A549 (cell line): Measurements from ENCODE around the gene PINK1. TPM values are rescaled to one million over a fixed set of nuclear protein-coding genes. Genes with fewer than 3 reads are reported as not detected.

ENCODE experiments used
- ATAC-seq, 2 experiments: fragments of 200-7000 bp in 1 of 2; fragments of >200 bp in 1 of 2; cut with Nextera tagmentation in 1 of 2; cut with Tn5 transposase in 1 of 2; 3 replicates each; pipeline versions ENCODE4 v1.8.0 to v1.9.1; 2018 to 2020; ENCODE audit warnings: mild to moderate bottlenecking in 1 of 2, moderate library complexity in 1 of 2
- CTCF ChIA-PET: fragments of 300-600 bp; sonication (Branson Sonifier 250); formaldehyde crosslinking; extraction: SDS; loops from one replicate; lab custom pipeline; 2021; ENCODE audit warnings: antibody characterized with exemption, inconsistent platforms; lab: Yijun Ruan, JAX
- POLR2A ChIA-PET: fragments of 350-600 bp; formaldehyde crosslinking; extraction: SDS; loops from one replicate; lab custom pipeline; 2021; ENCODE audit warnings: antibody characterized with exemption, inconsistent platforms; lab: Yijun Ruan, JAX
- DNase-seq, 2 experiments: peaks; one replicate each; pipeline versions ENCODE4 v3.0.0 to v3.0.0-alpha.2; 2011 to 2016; ENCODE audit warnings: low read depth in 1 of 2, low spot score in 1 of 2
- FAIRE-seq: peaks from 2 replicates; lab custom pipeline; 2011; peaks lifted over from hg19 to GRCh38; lab: Jason Lieb, UNC
- H3K27ac ChIP-seq, 2 experiments: fragments of >200 bp; sonication (Bioruptor Twin); formaldehyde crosslinking; 3 replicates each; pipeline ENCODE4 v1.5.1; 2016 to 2017
- H3K4me1 ChIP-seq: fragments of >200 bp; sonication (Bioruptor Twin); formaldehyde crosslinking; 3 replicates; pipeline ENCODE4 v1.6.1; 2016
- H3K4me2 ChIP-seq: fragments of >200 bp; sonication (Bioruptor Twin); formaldehyde crosslinking; 3 replicates; pipeline ENCODE4 v1.6.1; 2016
- H3K4me3 ChIP-seq: fragments of >200 bp; sonication (Bioruptor Twin); formaldehyde crosslinking; 3 replicates; pipeline ENCODE4 v1.5.1; 2016
- H3K9me3 ChIP-seq: fragments of >200 bp; sonication (Bioruptor Twin); formaldehyde crosslinking; 3 replicates; pipeline ENCODE4 v1.6.1; 2016
- BCL3 ChIP-seq: fragments of >200 bp; sonication (Bioruptor Twin); formaldehyde crosslinking; IDR thresholded peaks from 3 replicates; pipeline ENCODE4 v1.6.1; 2016
- CBX8 ChIP-seq: fragments of 200-600 bp; sonication (generic); IDR thresholded peaks from 2 replicates; pipeline ENCODE4 v1.6.1; 2016
- CEBPB ChIP-seq, 2 experiments: fragments of >200 bp in 1 of 2; sonication (Bioruptor Twin) in 1 of 2; formaldehyde crosslinking in 1 of 2; IDR thresholded peaks; 2 replicates each; pipeline ENCODE4 v1.6.1; 2012 to 2016
- CHD4 ChIP-seq: fragments of 200-600 bp; sonication (generic); IDR thresholded peaks from 2 replicates; pipeline ENCODE4 v1.6.1; 2016; ENCODE audit warnings: antibody characterized with exemption, mild to moderate bottlenecking, borderline replicate concordance
- E2F6 ChIP-seq: IDR thresholded peaks from 2 replicates; pipeline ENCODE4 v1.6.1; 2012; ENCODE audit warnings: low read depth, borderline replicate concordance
- ESRRA ChIP-seq: fragments of 150-350 bp; IDR thresholded peaks from 2 replicates; pipeline ENCODE4 v1.6.1; 2014; ENCODE audit warnings: mild to moderate bottlenecking, low read length, borderline replicate concordance
- FOSB ChIP-seq: fragments of 250-450 bp; sonication (Bioruptor Pico); IDR thresholded peaks from 2 replicates; pipeline ENCODE4 v1.5.0; 2020; ENCODE audit warnings: mild to moderate bottlenecking, moderate library complexity
- GATA3 ChIP-seq: IDR thresholded peaks from 2 replicates; pipeline ENCODE4 v1.6.1; 2012; ENCODE audit warnings: borderline replicate concordance
- HDAC2 ChIP-seq: fragments of 200-600 bp; sonication (generic); IDR thresholded peaks from 2 replicates; pipeline ENCODE4 v1.6.1; 2016
- HEYL ChIP-seq: fragments of 250-450 bp; sonication (Bioruptor Pico); IDR thresholded peaks from 2 replicates; pipeline ENCODE4 v1.8.0; 2021; ENCODE audit warnings: mild to moderate bottlenecking, moderate library complexity
- HMGXB4 ChIP-seq: fragments of 250-450 bp; sonication (Bioruptor Pico); IDR thresholded peaks from 2 replicates; pipeline ENCODE4 v1.5.0; 2021; ENCODE audit warnings: mild to moderate bottlenecking, moderate library complexity, borderline replicate concordance
- JUN ChIP-seq, 2 experiments: fragments of >200 bp; sonication (Bioruptor Twin); formaldehyde crosslinking; IDR thresholded peaks; 2 replicates in 1 of 2; 3 replicates in 1 of 2; pipeline ENCODE4 v1.6.1; 2016 to 2017
- KDM1A ChIP-seq: fragments of 200-600 bp; sonication (generic); IDR thresholded peaks from 2 replicates; pipeline ENCODE4 v1.6.1; 2016; ENCODE audit warnings: low read depth, mild to moderate bottlenecking
- PHF8 ChIP-seq: fragments of 200-600 bp; sonication (generic); IDR thresholded peaks from 2 replicates; pipeline ENCODE4 v1.6.1; 2016; ENCODE audit warnings: low read depth, mild to moderate bottlenecking, antibody characterized with exemption, moderate library complexity, borderline replicate concordance
- POLR2A ChIP-seq: IDR thresholded peaks from 2 replicates; pipeline ENCODE4 v1.6.1; 2012; ENCODE audit warnings: mild to moderate bottlenecking, low read length
- POLR2AphosphoS2 ChIP-seq: conservative IDR thresholded peaks from 2 replicates; pipeline ENCODE4 v1.6.1; 2012; ENCODE audit warnings: low read length, improper control_type of control experiment, inconsistent platforms
- RAD21 ChIP-seq, 2 experiments: fragments of >200 bp in 1 of 2; sonication (Bioruptor Twin) in 1 of 2; formaldehyde crosslinking in 1 of 2; IDR thresholded peaks in 1 of 2; conservative IDR thresholded peaks in 1 of 2; 2 replicates in 1 of 2; 3 replicates in 1 of 2; pipeline ENCODE4 v1.6.1; 2012 to 2018; ENCODE audit warnings: inconsistent platforms in 1 of 2
- RARB ChIP-seq: fragments of 250-450 bp; sonication (Bioruptor Pico); IDR thresholded peaks from 2 replicates; pipeline ENCODE4 v1.8.0; 2021; ENCODE audit warnings: mild to moderate bottlenecking, moderate library complexity
- RCOR1 ChIP-seq: fragments of 150-350 bp; IDR thresholded peaks from 2 replicates; pipeline ENCODE4 v1.6.1; 2014; ENCODE audit warnings: antibody characterized with exemption, low read length, low read depth
- RFX5 ChIP-seq: fragments of 450-650 bp; IDR thresholded peaks from 2 replicates; pipeline ENCODE4 v1.7.1; 2014; ENCODE audit warnings: antibody characterized with exemption, mild to moderate bottlenecking, moderate library complexity
- RNF2 ChIP-seq: fragments of 200-600 bp; sonication (generic); IDR thresholded peaks from 2 replicates; pipeline ENCODE4 v1.6.1; 2016; ENCODE audit warnings: low read depth, mild to moderate bottlenecking, antibody characterized with exemption, moderate library complexity, borderline replicate concordance
- ZSCAN20 ChIP-seq: fragments of 250-450 bp; sonication (Bioruptor Pico); IDR thresholded peaks from 2 replicates; pipeline ENCODE4 v1.8.0; 2022; ENCODE audit warnings: mild to moderate bottlenecking, moderate library complexity
- WGBS: methylation state at CpG from one replicate; pipeline ENCODE4 v1.1.6; 2017; ENCODE audit errors: missing lambda C conversion rate; 5-methylcytosine and 5-hydroxymethylcytosine counted together
- polyA plus RNA-seq, 4 experiments: library from polyadenylated mRNA; depleted of rRNA in 3 of 4; stranded (reverse); fragments of >200 nt; fragmentation: RNase III in 1 of 4; extraction: RNeasy Plus Mini Kit Qiagen cat#74134 plus additional on column Dnase treatment in 1 of 4; gene quantifications; 2 replicates in 3 of 4; 3 replicates in 1 of 4; pipeline ENCODE4 v1.2.3, GENCODE V29; 2011 to 2017
- TF ChIP-seq, protein P1 (sequence below): fragments of >200 bp; sonication (Bioruptor Twin); formaldehyde crosslinking; IDR thresholded peaks from 3 replicates; pipeline ENCODE4 v1.5.1; 2016

Gene PINK1
- polyA plus RNA-seq, 2 of the 4 experiments (the other 2 are of a cell fraction) = 18.9 to 51.4 TPM

DNA sequence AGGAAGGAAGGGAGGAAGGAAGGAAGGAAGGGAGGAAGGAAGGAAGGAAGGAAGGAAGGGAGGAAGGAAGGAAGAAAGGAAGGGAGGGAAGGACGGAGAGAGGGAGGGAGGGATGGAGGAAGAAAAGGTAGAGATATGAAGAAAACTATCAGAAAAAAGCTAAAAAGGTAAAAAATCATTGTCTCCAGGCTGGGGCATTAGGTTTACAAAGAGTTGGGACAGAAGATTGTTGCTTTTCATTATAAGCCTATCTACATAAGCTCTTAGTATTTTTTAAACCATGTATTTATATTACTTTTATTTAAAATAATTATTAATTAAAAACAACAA is 7.2 kb upstream of the PINK1 start (continued):
- TF ChIP-seq, protein P1, sequence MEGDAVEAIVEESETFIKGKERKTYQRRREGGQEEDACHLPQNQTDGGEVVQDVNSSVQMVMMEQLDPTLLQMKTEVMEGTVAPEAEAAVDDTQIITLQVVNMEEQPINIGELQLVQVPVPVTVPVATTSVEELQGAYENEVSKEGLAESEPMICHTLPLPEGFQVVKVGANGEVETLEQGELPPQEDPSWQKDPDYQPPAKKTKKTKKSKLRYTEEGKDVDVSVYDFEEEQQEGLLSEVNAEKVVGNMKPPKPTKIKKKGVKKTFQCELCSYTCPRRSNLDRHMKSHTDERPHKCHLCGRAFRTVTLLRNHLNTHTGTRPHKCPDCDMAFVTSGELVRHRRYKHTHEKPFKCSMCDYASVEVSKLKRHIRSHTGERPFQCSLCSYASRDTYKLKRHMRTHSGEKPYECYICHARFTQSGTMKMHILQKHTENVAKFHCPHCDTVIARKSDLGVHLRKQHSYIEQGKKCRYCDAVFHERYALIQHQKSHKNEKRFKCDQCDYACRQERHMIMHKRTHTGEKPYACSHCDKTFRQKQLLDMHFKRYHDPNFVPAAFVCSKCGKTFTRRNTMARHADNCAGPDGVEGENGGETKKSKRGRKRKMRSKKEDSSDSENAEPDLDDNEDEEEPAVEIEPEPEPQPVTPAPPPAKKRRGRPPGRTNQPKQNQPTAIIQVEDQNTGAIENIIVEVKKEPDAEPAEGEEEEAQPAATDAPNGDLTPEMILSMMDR = no peak
- TF ChIP-seq CHD4 = no peak
- no peak for TF ChIP-seq HEYL (CRISPR knock-in tag)
- TF ChIP-seq JUN (IDR thresholded peaks at IDR 0.05) = no peak
- no peak for TF ChIP-seq BCL3
- TF ChIP-seq POLR2A = no peak

DNA sequence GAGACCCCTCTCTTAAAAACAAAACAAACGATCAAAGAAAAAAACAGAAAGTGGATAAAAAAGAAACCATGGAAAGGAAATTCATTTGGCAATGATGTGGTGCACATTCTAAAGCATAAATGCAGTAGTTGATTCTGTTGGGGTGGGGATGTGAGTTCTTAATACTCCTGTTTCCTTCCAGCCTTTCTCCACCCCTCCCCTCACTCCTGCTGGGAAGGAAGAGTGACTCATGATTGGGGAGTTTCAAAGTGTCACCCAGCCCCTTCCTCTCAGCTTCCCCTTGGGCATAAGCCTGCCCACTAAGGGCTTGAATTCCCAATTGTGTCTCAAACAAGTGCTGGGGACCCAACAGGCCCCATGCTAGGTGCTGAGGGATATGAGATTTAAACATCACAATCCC is 6.7 kb upstream of the PINK1 start:
- Histone ChIP-seq H3K4me3 (no peak overlapping the region), H3K4me1 (no peaks in the 10 kb centered on the region), H3K27ac (0 out of 6 replicates have a peak overlapping the region, but pooled peaks of 1 of the 2 experiments have one; percentile 20)
- ChIA-PET CTCF (interaction anchor here (1.4 kb wide), 1 partner anchor 14 kb away, joined by 4 read pairs; no protein-coding TSS in a partner anchor), POLR2A (no interaction called here)
- FAIRE-seq (no peak), DNase-seq (no peak), ATAC-seq (no peak)
- WGBS = 72% methylated on average over 1 of the region's 1 CpG
- TF ChIP-seq ESRRA = no peak
- TF ChIP-seq HDAC2 = no peak
- no peak for TF ChIP-seq HEYL (CRISPR knock-in tag)
- no peak for TF ChIP-seq RNF2
- no peak for TF ChIP-seq PHF8
- no peak for TF ChIP-seq ZSCAN20 (CRISPR knock-in tag)
- TF ChIP-seq POLR2AphosphoS2 = no peak
- TF ChIP-seq RFX5 = no peak
- no peak for TF ChIP-seq RARB (CRISPR knock-in tag)
- no peak for TF ChIP-seq CEBPB (IDR thresholded peaks at IDR 0.05)
- no peak for TF ChIP-seq KDM1A
- no peak for TF ChIP-seq RAD21 (conservative IDR thresholded peaks at IDR 0.05 in 1 of 2, IDR thresholded peaks at IDR 0.05 in 1 of 2)
- no peak for TF ChIP-seq CBX8
- TF ChIP-seq, protein P1 = no peak
- no peak for TF ChIP-seq E2F6
- TF ChIP-seq GATA3 = no peak
- no peak for TF ChIP-seq RCOR1
- TF ChIP-seq HMGXB4 = no peak
- no peak for TF ChIP-seq FOSB (CRISPR knock-in tag)
- TF ChIP-seq, all 56 proteins: peak for 0
- no peaks in the 10 kb centered on the region for H3K9me3 ChIP-seq
- no peak overlapping the region for H3K4me2 ChIP-seq
